IMR-90 (cell line): ENCODE measurements around the gene CLMP. TPM values are rescaled to one million over a fixed set of nuclear protein-coding genes. Genes with fewer than 3 reads are reported as not detected.

Experiments
- ATAC-seq: fragments of 200-7000 bp; cut with Tn5 transposase; 2 replicates; pipeline ENCODE4 v1.9.1; 2020; ENCODE audit warnings: low read depth, mild to moderate bottlenecking, moderate library complexity
- BruUV-seq: library from RNA; stranded (reverse); fragments of 400-500 nt; replicated peaks from 2 replicates; lab custom pipeline; 2021; lab: Mats Ljungman, UMichigan
- CTCF ChIA-PET: fragments of 300-600 bp; formaldehyde crosslinking; extraction: SDS; loops from one replicate; lab custom pipeline; 2021; ENCODE audit warnings: antibody characterized with exemption; lab: Yijun Ruan, JAX
- POLR2A ChIA-PET: fragments of 300-600 bp; sonication (Branson Sonifier 250); formaldehyde crosslinking; loops from one replicate; lab custom pipeline; 2022; ENCODE audit warnings: antibody characterized with exemption; ENCODE audit not compliant: unreplicated experiment; lab: Charles Lee
- DNase-seq: peaks from one replicate; pipeline ENCODE4 v3.0.0; 2013
- H2AFZ ChIP-seq: replicated peaks from 2 replicates; pipeline ENCODE3; 2013; ENCODE audit warnings: low read length, mild to moderate bottlenecking; ENCODE audit not compliant: poor library complexity
- H2AK5ac ChIP-seq: 2 replicates; pipeline ENCODE4 v1.6.1; 2013; ENCODE audit warnings: low read depth, low read length, inconsistent platforms
- H2AK9ac ChIP-seq: replicated peaks from 2 replicates; pipeline ENCODE3; 2013; ENCODE audit warnings: mild to moderate bottlenecking, low read depth, low read length, moderate library complexity; ENCODE audit not compliant: poor library complexity
- H2BK120ac ChIP-seq: 2 replicates; pipeline ENCODE4 v1.6.1; 2013; ENCODE audit warnings: low read depth, low read length, inconsistent platforms
- H2BK15ac ChIP-seq: 3 replicates; pipeline ENCODE4 v1.6.1; 2013; ENCODE audit warnings: low read depth, low read length, inconsistent platforms
- H2BK20ac ChIP-seq: 2 replicates; pipeline ENCODE4 v1.6.1; 2013; ENCODE audit warnings: low read depth, mild to moderate bottlenecking, inconsistent platforms, low read length, moderate library complexity
- H2BK5ac ChIP-seq: 2 replicates; pipeline ENCODE4 v1.6.1; 2013; ENCODE audit warnings: mild to moderate bottlenecking, low read depth, low read length, inconsistent platforms; ENCODE audit not compliant: poor library complexity, severe bottlenecking
- H3K14ac ChIP-seq: replicated peaks from 2 replicates; pipeline ENCODE4 v1.6.1; 2013; ENCODE audit warnings: low read depth, low read length, inconsistent platforms
- H3K18ac ChIP-seq: 2 replicates; pipeline ENCODE4 v1.6.1; 2013; ENCODE audit warnings: low read depth, low read length, control low read depth
- H3K23ac ChIP-seq: 2 replicates; pipeline ENCODE4 v1.6.1; 2013; ENCODE audit warnings: low read depth, low read length, inconsistent platforms
- H3K27ac ChIP-seq: 2 replicates; pipeline ENCODE4 v1.5.1; 2013; ENCODE audit warnings: mild to moderate bottlenecking, control low read depth, low read length; ENCODE audit not compliant: insufficient read depth
- H3K27me3 ChIP-seq: 2 replicates; pipeline ENCODE4 v1.6.1; 2013; ENCODE audit warnings: low read length; ENCODE audit not compliant: control insufficient read depth, insufficient read depth
- H3K36me3 ChIP-seq: 2 replicates; pipeline ENCODE4 v1.6.1; 2013; ENCODE audit warnings: low read length, mixed read lengths; ENCODE audit not compliant: control insufficient read depth, insufficient read depth
- H3K4ac ChIP-seq: 2 replicates; pipeline ENCODE4 v1.6.1; 2013; ENCODE audit warnings: low read depth, low read length, inconsistent platforms
- H3K4me1 ChIP-seq: 2 replicates; pipeline ENCODE4 v1.6.1; 2013; ENCODE audit warnings: low read length, mixed read lengths; ENCODE audit not compliant: control insufficient read depth, insufficient read depth
- H3K4me2 ChIP-seq: 2 replicates; pipeline ENCODE4 v1.6.1; 2013; ENCODE audit warnings: low read depth, mild to moderate bottlenecking, control low read depth, low read length, moderate library complexity
- H3K4me3 ChIP-seq: 2 replicates; pipeline ENCODE4 v1.5.1; 2013; ENCODE audit warnings: low read depth, mild to moderate bottlenecking, control low read depth, low read length, moderate library complexity; ENCODE audit not compliant: insufficient read depth
- H3K56ac ChIP-seq: 2 replicates; pipeline ENCODE4 v1.6.1; 2013; ENCODE audit warnings: low read length, inconsistent platforms; ENCODE audit not compliant: insufficient read depth; ENCODE audit errors: extremely low read depth
- H3K79me1 ChIP-seq, 2 experiments: 2 replicates each; pipeline ENCODE4 v1.6.1; 2013; ENCODE audit warnings: low read length in 2 of 2, inconsistent platforms in 1 of 2, low read depth in 1 of 2
- H3K9ac ChIP-seq: 2 replicates; pipeline ENCODE4 v1.6.1; 2013; ENCODE audit warnings: low read depth, low read length, control low read depth
- H3K9me1 ChIP-seq: 2 replicates; pipeline ENCODE4 v1.6.1; 2013; ENCODE audit warnings: low read length, inconsistent platforms; ENCODE audit not compliant: insufficient read depth
- H3K9me3 ChIP-seq: 2 replicates; pipeline ENCODE4 v1.6.1; 2013; ENCODE audit warnings: low read length; ENCODE audit not compliant: control insufficient read depth, insufficient read depth
- H4K20me1 ChIP-seq: 2 replicates; pipeline ENCODE4 v1.6.1; 2013; ENCODE audit warnings: low read length, inconsistent platforms; ENCODE audit not compliant: insufficient read depth
- H4K5ac ChIP-seq: 2 replicates; pipeline ENCODE4 v1.6.1; 2013; ENCODE audit warnings: mild to moderate bottlenecking, low read depth, low read length, control low read depth
- H4K8ac ChIP-seq, 2 experiments: 2 replicates each; pipeline ENCODE4 v1.6.1; 2013; ENCODE audit warnings: low read depth in 2 of 2, low read length in 2 of 2, control low read depth in 1 of 2, inconsistent platforms in 1 of 2
- H4K91ac ChIP-seq: 2 replicates; pipeline ENCODE4 v1.6.1; 2013; ENCODE audit warnings: low read depth, low read length, inconsistent platforms; ENCODE audit not compliant: insufficient read depth
- BHLHE40 ChIP-seq: fragments of 150-350 bp; IDR thresholded peaks from 2 replicates; pipeline ENCODE4 v1.6.1; 2016; ENCODE audit warnings: mild to moderate bottlenecking, low read depth, low read length
- CEBPB ChIP-seq: IDR thresholded peaks from 2 replicates; pipeline ENCODE4 v1.6.1; 2012; ENCODE audit warnings: low read depth, low read length, improper control_type of control experiment
- CHD1 ChIP-seq: IDR thresholded peaks from 2 replicates; pipeline ENCODE4 v1.6.1; 2012; ENCODE audit warnings: low read depth, low read length, improper control_type of control experiment
- FOS ChIP-seq: fragments of 150-350 bp; IDR thresholded peaks from 2 replicates; pipeline ENCODE4 v1.6.1; 2016; ENCODE audit warnings: low read depth, low read length
- MAFK ChIP-seq: IDR thresholded peaks from 2 replicates; pipeline ENCODE4 v1.6.1; 2012; ENCODE audit warnings: low read depth, low read length, improper control_type of control experiment
- MAZ ChIP-seq: IDR thresholded peaks from 2 replicates; pipeline ENCODE4 v1.6.1; 2012; ENCODE audit warnings: low read depth, mild to moderate bottlenecking, low read length, improper control_type of control experiment, moderate library complexity, borderline replicate concordance
- MXI1 ChIP-seq: IDR thresholded peaks from 2 replicates; pipeline ENCODE4 v1.6.1; 2012; ENCODE audit warnings: low read depth, mild to moderate bottlenecking, low read length, moderate library complexity, borderline replicate concordance
- NFE2L2 ChIP-seq: fragments of 150-350 bp; IDR thresholded peaks from 2 replicates; pipeline ENCODE4 v1.6.1; 2016; ENCODE audit warnings: low read depth, mild to moderate bottlenecking, low read length
- POLR2A ChIP-seq: IDR thresholded peaks from 2 replicates; pipeline ENCODE4 v1.6.1; 2012; ENCODE audit warnings: mild to moderate bottlenecking, low read depth, low read length
- RAD21 ChIP-seq: IDR thresholded peaks from 2 replicates; pipeline ENCODE4 v1.6.1; 2012; ENCODE audit warnings: low read length, improper control_type of control experiment
- RCOR1 ChIP-seq: IDR thresholded peaks from 2 replicates; pipeline ENCODE4 v1.6.1; 2012; ENCODE audit warnings: mild to moderate bottlenecking, low read length, improper control_type of control experiment; ENCODE audit not compliant: insufficient replicate concordance
- RFX5 ChIP-seq: IDR thresholded peaks from 2 replicates; pipeline ENCODE4 v1.8.0; 2012; ENCODE audit warnings: low read depth, mild to moderate bottlenecking, low read length, moderate library complexity
- SMC3 ChIP-seq: fragments of 150-350 bp; IDR thresholded peaks from 2 replicates; pipeline ENCODE4 v1.6.1; 2016; ENCODE audit warnings: low read depth, mild to moderate bottlenecking, antibody characterized with exemption, low read length, moderate library complexity
- WGBS, 2 experiments: methylation state at CpG; one replicate each; pipeline versions ENCODE4 v1.1.5 to v1.1.7; 2013; ENCODE audit warnings: missing lambda C conversion rate in 2 of 2; ENCODE audit not compliant: insufficient read length in 1 of 2; ENCODE audit errors: extremely low coverage in 2 of 2; 5-methylcytosine and 5-hydroxymethylcytosine counted together
- dilution Hi-C: fragments of 300-500 bp; cut with HindIII; formaldehyde crosslinking; loops from one replicate; pipeline ENCODE4 v1.14.3; 2018; ENCODE audit warnings: low sequenced_read_pairs; ENCODE audit not compliant: unreplicated experiment
- in situ Hi-C: fragments of 300-500 bp; cut with MboI; formaldehyde crosslinking; loops from 3 replicates; pipeline ENCODE4 v1.14.3; 2019; ENCODE audit warnings: low sequenced_read_pairs, inconsistent platforms, mixed read lengths
- intact Hi-C: fragments of 100-400 bp; cut with micrococcal nuclease; formaldehyde crosslinking; loops from 2 replicates; pipeline ENCODE4 v1.10.0; 2022
- polyA plus RNA-seq, 3 experiments: library from polyadenylated mRNA; depleted of rRNA; stranded (reverse); fragments of >200 nt; gene quantifications; 2 replicates each; pipeline ENCODE4 v1.2.3, GENCODE V29; 2012; ENCODE audit warnings: low replicate concordance in 1 of 3
- total RNA-seq: library from RNA; depleted of rRNA; stranded (reverse); fragments of >200 nt; gene quantifications from 2 replicates; pipeline ENCODE4 v1.2.3, GENCODE V29; 2012
- TF ChIP-seq, protein P1 (sequence below): conservative IDR thresholded peaks from 2 replicates; pipeline ENCODE4 v1.5.1; 2012; ENCODE audit warnings: mild to moderate bottlenecking, low read depth, low read length, improper control_type of control experiment
- TF ChIP-seq, protein P2 (sequence below): fragments of 150-350 bp; IDR thresholded peaks from 2 replicates; pipeline ENCODE4 v1.6.1; 2016; ENCODE audit warnings: low read depth, mild to moderate bottlenecking, low read length, moderate library complexity, borderline replicate concordance
- TF ChIP-seq, protein P3 (sequence below): fragments of 150-350 bp; IDR thresholded peaks from 2 replicates; pipeline ENCODE4 v1.6.1; 2017; ENCODE audit warnings: mild to moderate bottlenecking, antibody characterized with exemption, low read length, low read depth

The CLMP gene
- total and polyA plus RNA-seq, 2 of the 4 experiments (the other 2 are of a cell fraction): 54.7 to 95.7 TPM

DNA sequence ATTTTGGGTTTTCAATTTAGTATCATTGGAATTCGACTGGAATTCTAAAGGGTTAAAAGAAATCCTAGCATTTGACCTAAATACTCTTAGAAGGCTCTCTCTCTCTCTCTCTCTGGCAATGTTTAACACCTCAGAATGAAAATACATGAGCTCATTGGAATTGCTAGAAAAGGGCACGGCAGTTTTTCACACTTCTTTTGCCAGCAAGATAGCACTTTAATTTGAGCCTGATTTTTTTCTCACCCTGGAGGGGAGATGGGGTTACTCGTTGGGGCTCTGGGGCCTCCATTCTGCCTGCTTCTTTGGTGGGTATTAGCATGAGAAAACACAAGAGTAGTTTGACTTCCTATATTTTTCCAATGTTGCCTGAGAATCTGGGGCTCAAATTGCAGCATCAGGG lies 22.8 kb upstream of the CLMP start:
- Histone ChIP-seq H2AK5ac (peak overlapping the region; percentile 7; the same call in 1 of the 2 replicates), H4K5ac (peak overlapping the region; percentile 96), H4K91ac (peak overlapping the region; percentile 92), H4K20me1 (no peaks in the 10 kb centered on the region), H3K9me1 (peaks cover 10% of the 10 kb centered on the region; the same call in 1 of the 2 replicates), H3K27ac (peak overlapping the region; percentile 84), H3K4me2 (peak overlapping the region; percentile 73; the same call in 1 of the 2 replicates), H3K9me3 (peaks cover 8% of the 10 kb centered on the region), H2AFZ (no peak overlapping the region), H2AK9ac (no peak overlapping the region), H3K4ac (peak overlapping the region; percentile 93), H3K27me3 (no peaks in the 10 kb centered on the region), H3K79me1 (peaks cover 0 to 4% of the 10 kb centered on the region in 2 experiments; a peak in 1 of 4 replicates), H3K18ac (peak overlapping the region; percentile 99), H2BK120ac (peak overlapping the region; percentile 97), H2BK5ac (peak overlapping the region; percentile 94), H3K23ac (peak overlapping the region; percentile 89; the same call in 1 of the 2 replicates), H3K56ac (peak overlapping the region; percentile 40), H4K8ac (peak overlapping the region; percentile 64 to 95), H3K36me3 (no peaks in the 10 kb centered on the region), H3K9ac (peak overlapping the region; percentile 45), H3K4me3 (no peak overlapping the region), H3K14ac (peak overlapping the region; percentile 92), H2BK20ac (peak overlapping the region; percentile 97), H3K4me1 (peaks cover 18% of the 10 kb centered on the region), H2BK15ac (peak overlapping the region; percentile 73; the same call in 2 of the 3 replicates)
- ATAC-seq (no peak), DNase-seq (no peak)
- intact Hi-C loops: loop anchor here (2.0 kb wide), 1 partner anchor 15 kb away; no protein-coding TSS in a partner anchor
- ChIA-PET POLR2A (interaction anchor here (0.6 to 0.7 kb wide), 2 partner anchors 23 to 27 kb away, joined by 3 read pairs; partner anchors contain the start of gene CLMP), CTCF (interaction anchor here (1.0 kb wide), 1 partner anchor 17 kb away, joined by 5 read pairs; no protein-coding TSS in a partner anchor)
- TF ChIP-seq FOS (no peak), RCOR1 (no peak), MXI1 (no peak), MAZ (no peak), POLR2A (no peak), SMC3 (no peak), MAFK (no peak), CEBPB (no peak), CHD1 (no peak), RAD21 (no peak), NFE2L2 (no peak), BHLHE40 (no peak), RFX5 (no peak)
- TF ChIP-seq, protein P1, sequence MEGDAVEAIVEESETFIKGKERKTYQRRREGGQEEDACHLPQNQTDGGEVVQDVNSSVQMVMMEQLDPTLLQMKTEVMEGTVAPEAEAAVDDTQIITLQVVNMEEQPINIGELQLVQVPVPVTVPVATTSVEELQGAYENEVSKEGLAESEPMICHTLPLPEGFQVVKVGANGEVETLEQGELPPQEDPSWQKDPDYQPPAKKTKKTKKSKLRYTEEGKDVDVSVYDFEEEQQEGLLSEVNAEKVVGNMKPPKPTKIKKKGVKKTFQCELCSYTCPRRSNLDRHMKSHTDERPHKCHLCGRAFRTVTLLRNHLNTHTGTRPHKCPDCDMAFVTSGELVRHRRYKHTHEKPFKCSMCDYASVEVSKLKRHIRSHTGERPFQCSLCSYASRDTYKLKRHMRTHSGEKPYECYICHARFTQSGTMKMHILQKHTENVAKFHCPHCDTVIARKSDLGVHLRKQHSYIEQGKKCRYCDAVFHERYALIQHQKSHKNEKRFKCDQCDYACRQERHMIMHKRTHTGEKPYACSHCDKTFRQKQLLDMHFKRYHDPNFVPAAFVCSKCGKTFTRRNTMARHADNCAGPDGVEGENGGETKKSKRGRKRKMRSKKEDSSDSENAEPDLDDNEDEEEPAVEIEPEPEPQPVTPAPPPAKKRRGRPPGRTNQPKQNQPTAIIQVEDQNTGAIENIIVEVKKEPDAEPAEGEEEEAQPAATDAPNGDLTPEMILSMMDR: no peak
- TF ChIP-seq, protein P2, sequence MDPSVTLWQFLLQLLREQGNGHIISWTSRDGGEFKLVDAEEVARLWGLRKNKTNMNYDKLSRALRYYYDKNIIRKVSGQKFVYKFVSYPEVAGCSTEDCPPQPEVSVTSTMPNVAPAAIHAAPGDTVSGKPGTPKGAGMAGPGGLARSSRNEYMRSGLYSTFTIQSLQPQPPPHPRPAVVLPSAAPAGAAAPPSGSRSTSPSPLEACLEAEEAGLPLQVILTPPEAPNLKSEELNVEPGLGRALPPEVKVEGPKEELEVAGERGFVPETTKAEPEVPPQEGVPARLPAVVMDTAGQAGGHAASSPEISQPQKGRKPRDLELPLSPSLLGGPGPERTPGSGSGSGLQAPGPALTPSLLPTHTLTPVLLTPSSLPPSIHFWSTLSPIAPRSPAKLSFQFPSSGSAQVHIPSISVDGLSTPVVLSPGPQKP: no peak
- TF ChIP-seq, protein P3, sequence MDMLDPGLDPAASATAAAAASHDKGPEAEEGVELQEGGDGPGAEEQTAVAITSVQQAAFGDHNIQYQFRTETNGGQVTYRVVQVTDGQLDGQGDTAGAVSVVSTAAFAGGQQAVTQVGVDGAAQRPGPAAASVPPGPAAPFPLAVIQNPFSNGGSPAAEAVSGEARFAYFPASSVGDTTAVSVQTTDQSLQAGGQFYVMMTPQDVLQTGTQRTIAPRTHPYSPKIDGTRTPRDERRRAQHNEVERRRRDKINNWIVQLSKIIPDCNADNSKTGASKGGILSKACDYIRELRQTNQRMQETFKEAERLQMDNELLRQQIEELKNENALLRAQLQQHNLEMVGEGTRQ: no peak
- WGBS, 2 experiments: no CpG with 5 or more reads among the region's 3 CpGs
- in situ Hi-C loops: no loop called here
- dilution Hi-C loops: no loop called here
- no TSS peak for BruUV-seq
